MCF 10A (cell line): Measurements from ENCODE around the gene ELMO2. TPM values are rescaled to one million over a fixed set of nuclear protein-coding genes. Genes with fewer than 3 reads are reported as not detected.
A peak's percentile ranks its signal among the peaks of the same experiment; 100 is the strongest.

ENCODE experiments used
- BruUV-seq: library from RNA; stranded (reverse); fragments of 400-500 nt; replicated peaks from 2 replicates; lab custom pipeline; 2021; lab: Mats Ljungman, UMichigan
- CTCF ChIA-PET: fragments of 300-600 bp; sonication (Branson Sonifier 250); formaldehyde crosslinking; extraction: SDS; loops from one replicate; lab custom pipeline; 2021; ENCODE audit warnings: antibody characterized with exemption, inconsistent platforms; lab: Yijun Ruan, JAX
- POLR2A ChIA-PET: fragments of 300-600, 350-650 bp; sonication (Branson Sonifier 250); formaldehyde crosslinking; extraction: SDS; loops from one replicate; lab custom pipeline; 2020; ENCODE audit warnings: antibody characterized with exemption, inconsistent platforms; lab: Yijun Ruan, JAX
- DNase-seq: peaks from one replicate; pipeline ENCODE4 v3.0.0-alpha.2; 2018; ENCODE audit not compliant: unreplicated experiment
- H3K27ac Mint-ChIP-seq: one replicate; pipeline ENCODE4 v1.8.0; 2022; ENCODE audit warnings: mild to moderate bottlenecking, low read depth, mixed read lengths; ENCODE audit not compliant: unreplicated experiment
- H3K27me3 Mint-ChIP-seq: one replicate; pipeline ENCODE4 v1.8.0; 2022; ENCODE audit warnings: mixed read lengths; ENCODE audit not compliant: insufficient read depth, unreplicated experiment
- H3K36me3 Mint-ChIP-seq: one replicate; pipeline ENCODE4 v1.8.0; 2022; ENCODE audit warnings: mild to moderate bottlenecking, moderate library complexity, mixed read lengths; ENCODE audit not compliant: insufficient read depth, unreplicated experiment
- H3K4me1 Mint-ChIP-seq: one replicate; pipeline ENCODE4 v1.8.0; 2022; ENCODE audit warnings: mixed read lengths; ENCODE audit not compliant: insufficient read depth, unreplicated experiment
- H3K4me3 Mint-ChIP-seq: one replicate; pipeline ENCODE4 v1.8.0; 2022; ENCODE audit warnings: mild to moderate bottlenecking, moderate library complexity, mixed read lengths; ENCODE audit not compliant: unreplicated experiment
- H3K9me3 Mint-ChIP-seq: one replicate; pipeline ENCODE4 v1.8.0; 2022; ENCODE audit warnings: mixed read lengths; ENCODE audit not compliant: unreplicated experiment
- CTCF ChIP-seq: fragments of 200-600 bp; IDR thresholded peaks from one replicate; pipeline ENCODE4 v1.8.0; 2022; ENCODE audit warnings: antibody characterized with exemption, mild to moderate bottlenecking; ENCODE audit not compliant: unreplicated experiment
- intact Hi-C: fragments of 100-400 bp; cut with micrococcal nuclease; formaldehyde crosslinking; loops from 2 replicates; pipeline ENCODE4 v1.14.1; 2022
- total RNA-seq: library from RNA; stranded (reverse); gene quantifications from 2 replicates; pipeline ENCODE4 v1.2.3, GENCODE V29; 2022

The ELMO2 gene
- total RNA-seq, 1 experiment from 2014 or later, result 21.1 TPM

- Mint-ChIP-seq H3K36me3 (peaks cover 7% of the 10 kb centered on the region), H3K4me1 (peaks cover 11% of the 10 kb centered on the region), H3K27ac (no peak overlapping the region), H3K4me3 (no peak overlapping the region), H3K9me3 (no peaks in the 10 kb centered on the region), H3K27me3 (no peaks in the 10 kb centered on the region)
- TF ChIP-seq CTCF, result no peak
- intact Hi-C loops, result loop anchor here (1.0 kb wide), 1 partner anchor 217 kb away; no protein-coding TSS in a partner anchor
- POLR2A ChIA-PET, result interaction anchor here (1.1 to 1.5 kb wide), 3 partner anchors 14 to 217 kb away, joined by 4 to 6 read pairs (median 5); no protein-coding TSS in a partner anchor
- CTCF ChIA-PET, result interaction anchor here (0.5 to 5.8 kb wide), 37 partner anchors 10 to 388 kb away, joined by 3 to 146 read pairs (median 6); no protein-coding TSS in a partner anchor
- BruUV-seq, result no TSS peak
- DNase-seq, result no peak
These were observed 56.7 kb downstream of the ELMO2 start for GRCh38 chr20:46349742-46350056.

- H3K27me3 Mint-ChIP-seq, result no peaks in the 10 kb centered on the region
- DNase-seq, result peak; percentile 47
- H3K9me3 Mint-ChIP-seq, result no peaks in the 10 kb centered on the region
- intact Hi-C loops, result loop anchor here (1.0 kb wide), 1 partner anchor 217 kb away; no protein-coding TSS in a partner anchor
- no peak overlapping the region for H3K27ac Mint-ChIP-seq
- BruUV-seq, result no TSS peak
- peaks cover 11% of the 10 kb centered on the region for H3K4me1 Mint-ChIP-seq
- peak; percentile 60 for TF ChIP-seq CTCF
- no peak overlapping the region for H3K4me3 Mint-ChIP-seq
- ChIA-PET POLR2A (interaction anchor here (0.8 to 2.7 kb wide), 10 partner anchors 10 to 364 kb away, joined by 3 to 11 read pairs (median 4); no protein-coding TSS in a partner anchor), CTCF (interaction anchor here (0.5 to 5.8 kb wide), 46 partner anchors 9 to 387 kb away, joined by 3 to 146 read pairs (median 5); no protein-coding TSS in a partner anchor)
- H3K36me3 Mint-ChIP-seq, result peaks cover 7% of the 10 kb centered on the region
These were observed 57.2 kb downstream of the ELMO2 start for GRCh38 chr20:46349035-46349741.

- ChIA-PET CTCF (interaction anchor here (0.5 to 5.8 kb wide), 40 partner anchors 8 to 1242 kb away, joined by 3 to 146 read pairs (median 6); no protein-coding TSS in a partner anchor), POLR2A (interaction anchor here (0.8 to 2.7 kb wide), 10 partner anchors 11 to 363 kb away, joined by 3 to 11 read pairs (median 4); no protein-coding TSS in a partner anchor)
- H3K27ac Mint-ChIP-seq, result no peak overlapping the region
- H3K4me1 Mint-ChIP-seq, result peaks cover 11% of the 10 kb centered on the region
- intact Hi-C loops, result no loop called here
- TF ChIP-seq CTCF, result no peak
- no peak for DNase-seq
- no TSS peak for BruUV-seq
- H3K36me3 Mint-ChIP-seq, result peaks cover 7% of the 10 kb centered on the region
- no peaks in the 10 kb centered on the region for H3K27me3 Mint-ChIP-seq
- no peaks in the 10 kb centered on the region for H3K9me3 Mint-ChIP-seq
- H3K4me3 Mint-ChIP-seq, result no peak overlapping the region
These were observed 58.3 kb downstream of the ELMO2 start for GRCh38 chr20:46347841-46348803.
